Panc1 (cell line): Measurements from ENCODE around the gene KCNQ1OT1. TPM values are rescaled to one million over a fixed set of nuclear protein-coding genes. Genes with fewer than 3 reads are reported as not detected.

Experiments
- ATAC-seq: fragments of 200-7000 bp; cut with Tn5 transposase; 2 replicates; pipeline ENCODE4 v1.9.1; 2020; ENCODE audit warnings: mild to moderate bottlenecking, moderate library complexity
- BruUV-seq: library from RNA; stranded (reverse); fragments of 400-500 nt; replicated peaks from 2 replicates; lab custom pipeline; 2021; lab: Mats Ljungman, UMichigan
- CTCF ChIA-PET: fragments of 300-600 bp; sonication (Branson Sonifier 250); formaldehyde crosslinking; loops from one replicate; lab custom pipeline; 2022; ENCODE audit warnings: antibody characterized with exemption; lab: Charles Lee
- POLR2A ChIA-PET: fragments of 300-600 bp; sonication (Branson Sonifier 250); formaldehyde crosslinking; loops from one replicate; lab custom pipeline; 2022; ENCODE audit warnings: antibody characterized with exemption; lab: Charles Lee
- DNase-seq: peaks from one replicate; pipeline ENCODE4 v3.0.0-alpha.2; 2010; ENCODE audit warnings: low read depth, low spot score
- H3K27ac ChIP-seq: 2 replicates; pipeline ENCODE4 v1.5.1; 2011; ENCODE audit warnings: mild to moderate bottlenecking, low read length, inconsistent platforms
- H3K27me3 ChIP-seq: fragments of 200-500 bp; sonication (Bioruptor generic); 2 replicates; pipeline ENCODE4 v1.6.0; 2014; ENCODE audit warnings: low read length, inconsistent platforms; ENCODE audit not compliant: control insufficient read depth, insufficient read depth
- H3K36me3 ChIP-seq: fragments of 200-500 bp; sonication (Bioruptor generic); 2 replicates; pipeline ENCODE4 v1.5.1; 2014; ENCODE audit warnings: inconsistent platforms, mild to moderate bottlenecking, low read length, moderate library complexity; ENCODE audit not compliant: control insufficient read depth, insufficient read depth
- H3K4me1 ChIP-seq: 2 replicates; pipeline ENCODE4 v1.5.1; 2011; ENCODE audit warnings: inconsistent platforms, mild to moderate bottlenecking, low read length, moderate library complexity; ENCODE audit not compliant: control insufficient read depth, insufficient read depth
- H3K4me3 ChIP-seq, 2 experiments: 2 replicates each; pipeline ENCODE4 v1.5.1; 2011 to 2012; ENCODE audit warnings: low read depth in 2 of 2, low read length in 2 of 2, mild to moderate bottlenecking in 2 of 2, inconsistent platforms in 1 of 2, moderate library complexity in 1 of 2
- H3K9me3 ChIP-seq: fragments of 200-500 bp; sonication (Bioruptor generic); 2 replicates; pipeline ENCODE4 v1.5.1; 2014; ENCODE audit warnings: low read depth, mild to moderate bottlenecking, inconsistent platforms, low read length, moderate library complexity; ENCODE audit not compliant: control insufficient read depth, insufficient read depth
- CTCF ChIP-seq: fragments of 450-650 bp; IDR thresholded peaks from 2 replicates; pipeline ENCODE4 v1.5.1; 2017; ENCODE audit warnings: mild to moderate bottlenecking
- POLR2AphosphoS5 ChIP-seq: IDR thresholded peaks from 2 replicates; pipeline ENCODE4 v1.6.1; 2012; ENCODE audit warnings: mild to moderate bottlenecking, low read depth, low read length, moderate library complexity
- SIN3A ChIP-seq: IDR thresholded peaks from 2 replicates; pipeline ENCODE4 v1.6.1; 2012; ENCODE audit warnings: low read depth, mild to moderate bottlenecking, low read length, moderate library complexity, borderline replicate concordance; ENCODE audit not compliant: insufficient read depth
- TCF7L2 ChIP-seq: IDR thresholded peaks from 2 replicates; pipeline ENCODE4 v1.6.1; 2011; ENCODE audit warnings: mild to moderate bottlenecking, low read depth, low read length, inconsistent platforms
- in situ Hi-C: cut with HindIII; loops from 2 replicates; pipeline ENCODE4 v1.10.0; 2016; ENCODE audit warnings: low sequenced_read_pairs, low pct_unique_long_range_greater_than_20kb
- intact Hi-C: fragments of 100-400 bp; cut with micrococcal nuclease; formaldehyde crosslinking; loops from one replicate; pipeline ENCODE4 v1.10.0; 2022; ENCODE audit not compliant: unreplicated experiment
- total RNA-seq: library from RNA; stranded (reverse); gene quantifications from one replicate; pipeline ENCODE4 v1.2.1, GENCODE V29; 2021; ENCODE audit not compliant: unreplicated experiment
- TF ChIP-seq, protein P1 (sequence below), 2 experiments: IDR thresholded peaks; 2 replicates each; pipeline ENCODE4 v1.6.1; 2011 to 2012; ENCODE audit warnings: low read depth in 2 of 2, control low read depth in 1 of 2, low read length in 1 of 2, mild to moderate bottlenecking in 1 of 2, moderate library complexity in 1 of 2; ENCODE audit not compliant: insufficient read depth in 1 of 2

KCNQ1OT1 gene
- total RNA-seq, 1 experiment from 2014 or later = 1.3 TPM

DNA sequence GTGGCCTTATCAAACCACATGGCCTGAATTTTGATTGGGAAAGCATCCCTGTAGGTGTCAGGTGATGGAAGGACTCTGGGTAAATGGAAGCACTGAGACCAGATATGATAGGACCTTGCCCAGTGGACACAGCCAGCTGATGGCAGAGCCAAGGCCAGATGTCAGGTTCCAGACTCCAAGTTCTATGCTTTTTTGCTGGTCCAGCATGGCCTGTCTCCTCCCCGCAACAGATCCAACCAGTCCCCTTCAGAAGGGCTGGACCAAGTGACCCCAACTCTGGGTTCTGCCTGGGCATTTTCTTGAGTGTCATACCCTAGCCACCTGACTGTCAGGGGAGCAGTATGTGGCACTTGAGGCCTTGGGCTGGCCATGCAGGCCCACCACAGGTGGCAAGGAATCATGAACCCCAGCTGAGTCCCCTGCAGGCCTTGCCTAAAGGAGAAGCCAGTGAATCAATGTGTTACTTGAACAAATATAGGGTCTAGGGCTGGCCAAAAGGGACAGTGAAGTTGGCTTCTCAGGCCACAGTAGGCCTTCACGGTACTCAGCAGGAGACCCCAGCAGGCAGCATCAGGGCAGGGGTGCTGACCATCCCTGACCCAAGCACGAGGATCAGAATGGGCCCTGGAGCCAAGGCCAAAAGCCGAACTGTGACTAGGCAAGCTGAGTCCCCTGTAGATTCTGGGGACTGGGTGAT is 27.1 kb downstream of the KCNQ1OT1 start:
- Histone ChIP-seq H3K27me3 (no peaks in the 10 kb centered on the region), H3K36me3 (no peaks in the 10 kb centered on the region), H3K27ac (no peak overlapping the region), H3K9me3 (no peaks in the 10 kb centered on the region), H3K4me1 (no peaks in the 10 kb centered on the region), H3K4me3 (no peak overlapping the region)
- intact Hi-C loops (no loop called here), in situ Hi-C loops (no loop called here)
- ChIA-PET CTCF (no interaction called here), POLR2A (no interaction called here)
- no peak for TF ChIP-seq TCF7L2
- TF ChIP-seq, protein P1, sequence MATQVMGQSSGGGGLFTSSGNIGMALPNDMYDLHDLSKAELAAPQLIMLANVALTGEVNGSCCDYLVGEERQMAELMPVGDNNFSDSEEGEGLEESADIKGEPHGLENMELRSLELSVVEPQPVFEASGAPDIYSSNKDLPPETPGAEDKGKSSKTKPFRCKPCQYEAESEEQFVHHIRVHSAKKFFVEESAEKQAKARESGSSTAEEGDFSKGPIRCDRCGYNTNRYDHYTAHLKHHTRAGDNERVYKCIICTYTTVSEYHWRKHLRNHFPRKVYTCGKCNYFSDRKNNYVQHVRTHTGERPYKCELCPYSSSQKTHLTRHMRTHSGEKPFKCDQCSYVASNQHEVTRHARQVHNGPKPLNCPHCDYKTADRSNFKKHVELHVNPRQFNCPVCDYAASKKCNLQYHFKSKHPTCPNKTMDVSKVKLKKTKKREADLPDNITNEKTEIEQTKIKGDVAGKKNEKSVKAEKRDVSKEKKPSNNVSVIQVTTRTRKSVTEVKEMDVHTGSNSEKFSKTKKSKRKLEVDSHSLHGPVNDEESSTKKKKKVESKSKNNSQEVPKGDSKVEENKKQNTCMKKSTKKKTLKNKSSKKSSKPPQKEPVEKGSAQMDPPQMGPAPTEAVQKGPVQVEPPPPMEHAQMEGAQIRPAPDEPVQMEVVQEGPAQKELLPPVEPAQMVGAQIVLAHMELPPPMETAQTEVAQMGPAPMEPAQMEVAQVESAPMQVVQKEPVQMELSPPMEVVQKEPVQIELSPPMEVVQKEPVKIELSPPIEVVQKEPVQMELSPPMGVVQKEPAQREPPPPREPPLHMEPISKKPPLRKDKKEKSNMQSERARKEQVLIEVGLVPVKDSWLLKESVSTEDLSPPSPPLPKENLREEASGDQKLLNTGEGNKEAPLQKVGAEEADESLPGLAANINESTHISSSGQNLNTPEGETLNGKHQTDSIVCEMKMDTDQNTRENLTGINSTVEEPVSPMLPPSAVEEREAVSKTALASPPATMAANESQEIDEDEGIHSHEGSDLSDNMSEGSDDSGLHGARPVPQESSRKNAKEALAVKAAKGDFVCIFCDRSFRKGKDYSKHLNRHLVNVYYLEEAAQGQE (IDR thresholded peaks at IDR 0.05; ENCODE audit: insufficient read depth in 1 of 2, low read depth in 2 of 2, low read length in 1 of 2) = no peak
- TF ChIP-seq POLR2AphosphoS5 = no peak
- no peak for TF ChIP-seq SIN3A
- no peak for TF ChIP-seq CTCF
- no peak for ATAC-seq
- no TSS peak for BruUV-seq
- DNase-seq = no peak

DNA sequence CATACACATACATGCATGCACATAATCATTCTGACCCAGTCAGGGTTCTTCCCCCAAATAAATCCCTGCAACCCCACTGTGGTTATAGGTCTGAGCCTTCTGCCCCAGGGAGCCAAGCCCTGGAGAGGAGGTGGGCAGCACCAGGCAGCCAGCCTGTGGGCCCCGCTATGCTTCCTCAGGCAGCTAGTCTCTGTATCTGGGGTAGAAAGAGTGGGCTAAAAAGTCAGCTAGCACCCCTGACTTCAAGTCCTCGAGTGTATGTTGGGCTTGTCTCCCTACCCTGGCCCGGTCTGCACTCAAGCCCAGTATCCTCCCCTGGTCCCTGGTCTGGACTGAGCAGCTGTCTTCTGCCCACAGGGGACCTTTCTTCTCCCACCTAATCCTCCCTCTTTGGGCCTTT is 28.0 kb downstream of the KCNQ1OT1 start:
- in situ Hi-C loops = no loop called here
- BruUV-seq = no TSS peak
- no peak for ATAC-seq
- ChIA-PET CTCF (no interaction called here), POLR2A (no interaction called here)
- no peaks in the 10 kb centered on the region for H3K36me3 ChIP-seq
- no peaks in the 10 kb centered on the region for H3K27me3 ChIP-seq
- no peak overlapping the region for H3K4me3 ChIP-seq
- no peaks in the 10 kb centered on the region for H3K4me1 ChIP-seq
- intact Hi-C loops = no loop called here
- H3K9me3 ChIP-seq = no peaks in the 10 kb centered on the region
- no peak for DNase-seq
- TF ChIP-seq CTCF = no peak
- TF ChIP-seq, protein P1 (IDR thresholded peaks at IDR 0.05; ENCODE audit: insufficient read depth in 1 of 2, low read depth in 2 of 2, low read length in 1 of 2) = no peak
- TF ChIP-seq POLR2AphosphoS5 = no peak
- no peak for TF ChIP-seq SIN3A
- no peak for TF ChIP-seq TCF7L2
- no peak overlapping the region for H3K27ac ChIP-seq
